Ishikawa (cell line): Measurements from ENCODE around the gene TMPRSS4.

Experiments
- CEBPB ChIP-seq: IDR thresholded peaks from 2 replicates; pipeline ENCODE4 v1.6.1; 2012
- CREB1 ChIP-seq: IDR thresholded peaks from 2 replicates; pipeline ENCODE4 v1.6.1; 2012; ENCODE audit warnings: low read depth
- EP300 ChIP-seq: IDR thresholded peaks from 2 replicates; pipeline ENCODE4 v1.6.1; 2012; ENCODE audit warnings: borderline replicate concordance
- FOXM1 ChIP-seq: IDR thresholded peaks from 2 replicates; pipeline ENCODE4 v1.6.1; 2012; ENCODE audit warnings: low read depth, borderline replicate concordance
- MAX ChIP-seq: IDR thresholded peaks from 2 replicates; pipeline ENCODE4 v1.6.1; 2012
- RAD21 ChIP-seq: IDR thresholded peaks from 2 replicates; pipeline ENCODE4 v1.6.1; 2012; ENCODE audit warnings: low read depth
- REST ChIP-seq: IDR thresholded peaks from 2 replicates; pipeline ENCODE4 v1.6.1; 2012; ENCODE audit warnings: low read depth, mild to moderate bottlenecking
- TAF1 ChIP-seq: IDR thresholded peaks from 2 replicates; pipeline ENCODE4 v1.6.1; 2012; ENCODE audit warnings: low read depth, mild to moderate bottlenecking
- TCF12 ChIP-seq: IDR thresholded peaks from 2 replicates; pipeline ENCODE4 v1.6.1; 2012; ENCODE audit warnings: low read depth
- TEAD4 ChIP-seq: IDR thresholded peaks from 2 replicates; pipeline ENCODE4 v1.6.1; 2012
- YY1 ChIP-seq: IDR thresholded peaks from 2 replicates; pipeline ENCODE4 v1.6.1; 2012; ENCODE audit warnings: low read depth
- ZBTB7A ChIP-seq: IDR thresholded peaks from 2 replicates; pipeline ENCODE4 v1.6.1; 2012; ENCODE audit warnings: low read depth

- TF ChIP-seq RAD21, result no peak
- no peak for TF ChIP-seq YY1
- TF ChIP-seq EP300, result no peak
- TF ChIP-seq TEAD4, result no peak
- TF ChIP-seq FOXM1, result no peak
- TF ChIP-seq CEBPB, result no peak
- TF ChIP-seq ZBTB7A, result no peak
- TF ChIP-seq TAF1, result no peak
- no peak for TF ChIP-seq REST
- TF ChIP-seq CREB1, result no peak
- TF ChIP-seq TCF12, result no peak
- no peak for TF ChIP-seq MAX
Measured at GRCh38 chr11:118095493-118095892, 18.6 kb downstream of the TMPRSS4 start.
